H9 (cell line): ENCODE measurements around the gene CENPO. TPM values are rescaled to one million over a fixed set of nuclear protein-coding genes. Genes with fewer than 3 reads are reported as not detected.

Source experiments
- DNase-seq: peaks from one replicate; pipeline ENCODE4 v3.0.0-alpha.2; 2017
- H2AFZ ChIP-seq: one replicate; pipeline ENCODE4 v1.6.1; 2013; ENCODE audit warnings: mild to moderate bottlenecking, low read length, control low read depth, moderate library complexity
- H2AK5ac ChIP-seq: 2 replicates; pipeline ENCODE4 v1.6.1; 2013; ENCODE audit warnings: low read length, control low read depth, mixed read lengths; ENCODE audit not compliant: insufficient read length
- H2BK120ac ChIP-seq: one replicate; pipeline ENCODE4 v1.6.1; 2013; ENCODE audit warnings: low read depth, mild to moderate bottlenecking, low read length, control low read depth, inconsistent platforms; ENCODE audit not compliant: poor library complexity, severe bottlenecking
- H2BK12ac ChIP-seq: 2 replicates; pipeline ENCODE4 v1.6.1; 2013; ENCODE audit warnings: low read length, control low read depth, mixed read lengths, low read depth; ENCODE audit not compliant: insufficient read length
- H2BK15ac ChIP-seq: 2 replicates; pipeline ENCODE4 v1.6.1; 2013; ENCODE audit warnings: low read depth, low read length, control low read depth
- H2BK20ac ChIP-seq: one replicate; pipeline ENCODE4 v1.6.1; 2013; ENCODE audit warnings: low read depth, mild to moderate bottlenecking, low read length, control low read depth, inconsistent platforms; ENCODE audit not compliant: poor library complexity, severe bottlenecking
- H2BK5ac ChIP-seq: 2 replicates; pipeline ENCODE4 v1.6.1; 2013; ENCODE audit warnings: low read length, control low read depth, mixed read lengths; ENCODE audit not compliant: insufficient read length
- H3K14ac ChIP-seq: 2 replicates; pipeline ENCODE4 v1.6.1; 2013; ENCODE audit warnings: low read length, control low read depth; ENCODE audit not compliant: insufficient read depth
- H3K18ac ChIP-seq: 2 replicates; pipeline ENCODE4 v1.6.1; 2013; ENCODE audit warnings: low read depth, mild to moderate bottlenecking, mixed read lengths, low read length, control low read depth; ENCODE audit not compliant: insufficient read length
- H3K23ac ChIP-seq: 2 replicates; pipeline ENCODE4 v1.6.1; 2013; ENCODE audit warnings: low read length, control low read depth, mixed read lengths, low read depth; ENCODE audit not compliant: insufficient read length
- H3K23me2 ChIP-seq: 2 replicates; pipeline ENCODE4 v1.6.1; 2013; ENCODE audit warnings: low read depth, mild to moderate bottlenecking, mixed read lengths, low read length, control low read depth; ENCODE audit not compliant: insufficient read length, poor library complexity, severe bottlenecking
- H3K27ac ChIP-seq: 2 replicates; pipeline ENCODE4 v1.5.1; 2013; ENCODE audit warnings: low read length, control low read depth, mixed read lengths, low read depth; ENCODE audit not compliant: insufficient read length
- H3K27me3 ChIP-seq: 2 replicates; pipeline ENCODE4 v1.6.1; 2013; ENCODE audit warnings: low read length, control low read depth, inconsistent platforms; ENCODE audit not compliant: insufficient read depth
- H3K4ac ChIP-seq: 2 replicates; pipeline ENCODE4 v1.6.1; 2013; ENCODE audit warnings: low read depth, mild to moderate bottlenecking, control low read depth, inconsistent platforms, low read length, moderate library complexity
- H3K4me1 ChIP-seq: 2 replicates; pipeline ENCODE4 v1.6.1; 2013; ENCODE audit warnings: low read length, control low read depth, inconsistent platforms; ENCODE audit not compliant: insufficient read depth
- H3K4me2 ChIP-seq: 2 replicates; pipeline ENCODE4 v1.6.1; 2013; ENCODE audit warnings: low read length, control low read depth, mixed read lengths; ENCODE audit not compliant: insufficient read length, insufficient read depth
- H3K56ac ChIP-seq: 2 replicates; pipeline ENCODE4 v1.6.1; 2013; ENCODE audit warnings: low read depth, mild to moderate bottlenecking, mixed read lengths, low read length, control low read depth; ENCODE audit not compliant: insufficient read length
- H3K79me1 ChIP-seq: 2 replicates; pipeline ENCODE4 v1.6.1; 2013; ENCODE audit warnings: low read depth, mild to moderate bottlenecking, moderate library complexity, low read length, control low read depth, inconsistent platforms; ENCODE audit not compliant: insufficient read depth, poor library complexity, severe bottlenecking
- H3K79me2 ChIP-seq: 2 replicates; pipeline ENCODE4 v1.6.1; 2013; ENCODE audit warnings: low read length, control low read depth, inconsistent platforms; ENCODE audit not compliant: insufficient read depth
- H3K9ac ChIP-seq: 2 replicates; pipeline ENCODE4 v1.6.1; 2013; ENCODE audit warnings: low read length, control low read depth, mixed read lengths; ENCODE audit not compliant: insufficient read length; ENCODE audit errors: extremely low read depth
- H3K9me3 ChIP-seq: one replicate; pipeline ENCODE4 v1.6.1; 2013; ENCODE audit warnings: low read depth, low read length, inconsistent platforms; ENCODE audit not compliant: control insufficient read depth
- H3T11ph ChIP-seq: one replicate; pipeline ENCODE4 v1.6.1; 2013; ENCODE audit warnings: mild to moderate bottlenecking, low read length, control low read depth, inconsistent platforms
- H4K20me1 ChIP-seq: one replicate; pipeline ENCODE4 v1.6.1; 2013; ENCODE audit not compliant: control insufficient read depth, insufficient read length, insufficient read depth
- H4K5ac ChIP-seq: 2 replicates; pipeline ENCODE4 v1.6.1; 2013; ENCODE audit warnings: low read depth, mild to moderate bottlenecking, mixed read lengths, low read length, control low read depth; ENCODE audit not compliant: insufficient read length
- H4K8ac ChIP-seq: replicated peaks from 2 replicates; pipeline ENCODE4 v1.6.1; 2013; ENCODE audit warnings: low read length, control low read depth, mixed read lengths, low read depth; ENCODE audit not compliant: insufficient read length
- H4K91ac ChIP-seq: 2 replicates; pipeline ENCODE4 v1.6.1; 2013; ENCODE audit warnings: low read depth, mild to moderate bottlenecking, moderate library complexity, mixed read lengths, low read length, control low read depth; ENCODE audit not compliant: insufficient read length
- H3K27ac Mint-ChIP-seq, 3 experiments: 2 replicates in 2 of 3; 3 replicates in 1 of 3; pipeline ENCODE4 v1.8.0; 2020 to 2021; ENCODE audit warnings: mixed read lengths in 3 of 3, mild to moderate bottlenecking in 1 of 3, moderate library complexity in 1 of 3
- H3K27me3 Mint-ChIP-seq: 2 replicates; pipeline ENCODE4 v1.8.0; 2021; ENCODE audit warnings: low read depth, mild to moderate bottlenecking, moderate library complexity, mixed read lengths
- H3K36me3 Mint-ChIP-seq, 3 experiments: 2 replicates in 2 of 3; 3 replicates in 1 of 3; pipeline ENCODE4 v1.8.0; 2020 to 2021; ENCODE audit warnings: low read depth in 3 of 3, mixed read lengths in 3 of 3; ENCODE audit not compliant: insufficient read depth in 1 of 3
- H3K4me1 Mint-ChIP-seq, 2 experiments: 2 replicates each; pipeline ENCODE4 v1.8.0; 2020; ENCODE audit warnings: mixed read lengths in 2 of 2
- H3K4me3 Mint-ChIP-seq, 2 experiments: 2 replicates in 1 of 2; 3 replicates in 1 of 2; pipeline ENCODE4 v1.8.0; 2020 to 2021; ENCODE audit warnings: mild to moderate bottlenecking in 2 of 2, mixed read lengths in 2 of 2, moderate library complexity in 1 of 2
- H3K9me3 Mint-ChIP-seq, 2 experiments: 2 replicates in 1 of 2; 3 replicates in 1 of 2; pipeline ENCODE4 v1.8.0; 2020; ENCODE audit warnings: mild to moderate bottlenecking in 2 of 2, mixed read lengths in 2 of 2, moderate library complexity in 1 of 2
- CTCF ChIP-seq: fragments of 200-600 bp; sonication (generic); conservative IDR thresholded peaks from 3 replicates; pipeline ENCODE4 v1.8.0; 2021; ENCODE audit warnings: antibody characterized with exemption, mild to moderate bottlenecking
- WGBS: extraction: QIAGEN DNeasy Blood & Tissue Kit; methylation state at CpG from one replicate; pipeline ENCODE4 v1.1.7; 2013; ENCODE audit warnings: missing lambda C conversion rate, low lambda C conversion rate, mixed read lengths; ENCODE audit not compliant: insufficient read length; ENCODE audit errors: extremely low coverage; 5-methylcytosine and 5-hydroxymethylcytosine counted together
- total RNA-seq: library from RNA; stranded (reverse); gene quantifications from 2 replicates; pipeline ENCODE4 v1.2.1, GENCODE V29; 2021

The CENPO gene
- total RNA-seq, 1 experiment from 2014 or later = 49.5 TPM

DNA sequence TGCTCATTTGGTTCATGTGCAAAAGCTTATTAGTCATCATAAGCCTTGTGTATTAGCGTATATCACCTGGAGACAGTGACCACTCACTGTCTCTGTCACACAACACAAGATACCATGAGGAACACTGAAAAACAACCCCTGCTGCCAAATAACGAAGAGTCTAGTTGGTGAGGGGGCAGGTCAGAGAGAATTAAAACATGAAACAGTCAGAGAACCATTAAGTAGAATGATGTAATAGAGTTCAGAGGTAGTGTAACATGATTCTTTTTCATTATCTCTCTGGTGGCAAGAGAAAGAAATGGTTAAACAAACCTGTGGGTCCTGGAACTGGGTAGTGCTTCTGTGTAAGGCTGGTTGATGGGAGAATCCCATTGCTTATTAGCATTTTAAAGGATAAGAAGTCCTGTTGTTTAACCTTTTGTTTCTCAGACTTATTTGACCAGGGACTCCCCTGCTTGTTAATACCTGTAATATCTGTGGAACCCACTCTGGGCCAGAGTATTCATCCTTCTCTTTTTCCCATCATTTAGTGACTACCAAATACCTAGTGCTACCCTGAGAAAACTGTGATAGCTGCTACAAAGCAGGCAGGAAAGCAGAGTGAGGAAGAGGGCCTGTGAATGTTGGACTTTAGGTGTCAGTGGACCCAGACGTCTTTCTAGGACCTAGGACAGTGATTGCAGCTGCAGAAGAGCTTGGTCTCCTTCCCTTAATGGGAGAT is 38.1 kb upstream of the CENPO start:
- Histone ChIP-seq H3K27ac (no peak overlapping the region), H3K23ac (no peak overlapping the region), H4K5ac (no peak overlapping the region), H3K23me2 (no peaks in the 10 kb centered on the region), H3K79me2 (no peaks in the 10 kb centered on the region), H2BK12ac (no peak overlapping the region), H4K91ac (no peak overlapping the region), H3K4ac (no peak overlapping the region), H3K9me3 (no peaks in the 10 kb centered on the region), H4K20me1 (no peaks in the 10 kb centered on the region), H2BK120ac (no peak overlapping the region), H3K27me3 (no peaks in the 10 kb centered on the region), H3K56ac (no peak overlapping the region), H3K4me1 (peaks cover 2% of the 10 kb centered on the region; the same call in 1 of the 2 replicates), H4K8ac (no peak overlapping the region), H3K18ac (no peak overlapping the region), H2BK20ac (no peak overlapping the region), H2AFZ (no peak overlapping the region), H2BK5ac (no peak overlapping the region), H3K79me1 (no peaks in the 10 kb centered on the region), H3K14ac (no peak overlapping the region), H3K9ac (no peak overlapping the region), H2AK5ac (no peak overlapping the region), H2BK15ac (no peak overlapping the region), H3K4me2 (no peak overlapping the region), H3T11ph (no peak overlapping the region)
- TF ChIP-seq CTCF = no peak
- no peaks in the 10 kb centered on the region for H3K9me3 Mint-ChIP-seq
- no peaks in the 10 kb centered on the region for H3K27me3 Mint-ChIP-seq
- no peaks in the 10 kb centered on the region for H3K4me1 Mint-ChIP-seq
- peaks cover 0 to 10% (median 3%) of the 10 kb centered on the region in 3 experiments; a peak in 4 of 7 replicates for H3K36me3 Mint-ChIP-seq
- no CpG with 5 or more reads among the region's 3 CpGs for WGBS
- no peak for DNase-seq
- H3K27ac Mint-ChIP-seq = peak overlapping the region in 2 of 3 experiments; percentile 59 to 95; a peak in 1 of 7 replicates
- H3K4me3 Mint-ChIP-seq = no peak overlapping the region
